ENCODE data around the gene SPATA17.

DNA sequence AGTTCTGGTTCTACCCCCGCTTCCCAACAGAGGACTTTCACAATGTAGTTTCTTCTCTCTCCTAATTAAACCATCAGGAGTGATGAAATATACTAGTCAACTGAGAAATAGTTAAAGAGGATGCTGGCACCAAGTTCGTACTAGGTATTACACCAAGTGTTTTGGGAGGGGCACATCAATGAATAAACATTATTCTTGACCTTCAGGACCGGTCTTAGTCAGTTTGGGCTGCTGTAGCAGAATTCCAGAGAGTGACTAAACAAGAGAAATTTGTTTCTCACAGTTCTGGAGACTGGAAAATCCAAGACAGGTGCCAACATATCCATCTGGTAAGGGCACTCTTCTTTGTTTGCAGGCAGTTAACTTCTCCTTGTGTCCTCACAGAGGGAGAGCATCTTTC lies 103.8 kb downstream of the SPATA17 start:
- TF ChIP-seq CTCF (IDR thresholded peaks at IDR 0.05) (no peak), EZH2phosphoT487 (IDR thresholded peaks at IDR 0.05; ENCODE audit: borderline replicate concordance, low read depth) (no peak), FOSL2 (IDR thresholded peaks at IDR 0.05; ENCODE audit: borderline replicate concordance, low read depth) (no peak), JUND (IDR thresholded peaks at IDR 0.05) (no peak)
